Measurements from ENCODE around the gene CDK7.

Gene CDK7

DNA sequence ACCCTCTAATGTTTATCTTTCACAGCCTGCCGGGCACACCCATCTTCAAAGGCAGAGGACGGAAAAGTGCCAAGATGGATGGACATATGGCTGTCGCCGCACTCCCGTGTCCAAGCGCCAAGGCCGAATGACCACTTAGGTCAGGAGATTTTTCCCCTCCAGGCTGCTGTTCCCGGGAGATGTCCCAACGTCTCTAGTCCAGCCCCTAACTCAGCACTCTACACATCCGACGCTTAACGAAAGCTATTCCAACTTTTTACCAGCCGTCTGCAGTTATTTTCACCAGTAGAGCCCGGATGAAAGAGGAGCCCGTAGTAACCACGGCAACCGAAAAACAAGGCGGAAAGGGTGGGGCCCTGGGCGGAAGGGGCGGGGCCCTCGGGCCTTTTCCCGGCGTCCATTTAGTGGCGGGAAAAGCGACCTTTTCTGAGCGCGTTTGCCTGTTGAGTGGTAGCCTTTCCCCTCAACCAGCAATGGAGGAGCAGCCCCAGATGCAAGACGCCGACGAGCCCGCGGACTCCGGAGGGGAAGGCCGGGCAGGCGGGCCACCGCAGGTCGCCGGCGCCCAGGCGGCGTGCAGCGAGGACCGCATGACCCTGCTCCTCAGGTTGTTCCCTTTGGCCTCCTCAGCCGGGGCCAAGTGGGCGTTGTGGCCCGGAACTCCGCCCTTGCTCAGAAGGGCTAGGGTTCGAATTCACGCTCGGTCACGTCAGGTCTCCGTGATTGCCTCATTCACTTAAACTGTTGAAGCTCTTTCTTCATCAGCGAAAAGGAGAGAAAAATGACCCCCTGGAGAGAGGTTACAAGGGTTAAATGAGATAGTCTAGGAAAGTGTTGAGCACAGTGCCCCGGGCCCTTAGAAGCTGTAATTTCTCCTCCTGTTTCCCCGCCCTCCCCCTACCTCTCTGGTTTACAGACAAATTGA lies 45.3 kb upstream of the CDK7 start, which contains the start of gene CENPH (continued):
- TF ChIP-seq ZNF610 (tag by site-specific recombination; IDR thresholded peaks at IDR 0.05; ENCODE audit: borderline replicate concordance) (peak; percentile 63; the same call in 1 of the 2 replicates), ZNF266 (tag by site-specific recombination; IDR thresholded peaks at IDR 0.05; ENCODE audit: low read depth) (no peak), ZNF585B (tag by site-specific recombination; IDR thresholded peaks at IDR 0.05) (no peak), ZNF211 (tag by site-specific recombination; IDR thresholded peaks at IDR 0.05; ENCODE audit: low read depth) (no peak), SP3 (tag by site-specific recombination; IDR thresholded peaks at IDR 0.05) (peak; percentile 92), ZNF146 (tag by site-specific recombination; IDR thresholded peaks at IDR 0.05) (no peak), ZNF423 (tag by site-specific recombination; IDR thresholded peaks at IDR 0.05) (peak; percentile 27; the same call in 1 of the 2 replicates), ZNF214 (tag by site-specific recombination; IDR thresholded peaks at IDR 0.05; ENCODE audit: borderline replicate concordance) (no peak), MZF1 (tag by site-specific recombination; IDR thresholded peaks at IDR 0.05; ENCODE audit: borderline replicate concordance) (no peak), ZBTB20 (tag by site-specific recombination; IDR thresholded peaks at IDR 0.05) (peak; percentile 65; the same call in 1 of the 2 replicates), ZNF658 (tag by site-specific recombination; IDR thresholded peaks at IDR 0.05) (no peak), ZNF548 (tag by site-specific recombination; IDR thresholded peaks at IDR 0.05) (no peak), ZNF549 (tag by site-specific recombination; IDR thresholded peaks at IDR 0.05) (no peak), ZNF473 (tag by site-specific recombination; IDR thresholded peaks at IDR 0.05) (no peak), ZBTB1 (tag by site-specific recombination; IDR thresholded peaks at IDR 0.05) (no peak), ZNF140 (tag by site-specific recombination; IDR thresholded peaks at IDR 0.05) (no peak), IKZF3 (tag by site-specific recombination; IDR thresholded peaks at IDR 0.05) (peak; percentile 46; the same call in 1 of the 2 replicates), ZNF324 (tag by site-specific recombination; IDR thresholded peaks at IDR 0.05) (peak; percentile 21; the same call in 1 of the 2 replicates), ZNF561 (tag by site-specific recombination; IDR thresholded peaks at IDR 0.05; ENCODE audit: borderline replicate concordance) (peak; percentile 73), ZNF830 (tag by site-specific recombination; IDR thresholded peaks at IDR 0.05; ENCODE audit: low read depth) (no peak), SP7 (tag by site-specific recombination; IDR thresholded peaks at IDR 0.05) (peak; percentile 81), ZNF571 (tag by site-specific recombination; IDR thresholded peaks at IDR 0.05) (no peak), ZNF394 (tag by site-specific recombination; IDR thresholded peaks at IDR 0.05; ENCODE audit: borderline replicate concordance) (peak; percentile 54; the same call in 1 of the 2 replicates), ZNF521 (tag by site-specific recombination; IDR thresholded peaks at IDR 0.05) (no peak), PRDM1 (tag by site-specific recombination; IDR thresholded peaks at IDR 0.05) (peak; percentile 87), ZNF155 (tag by site-specific recombination; IDR thresholded peaks at IDR 0.05) (no peak)
- TF ChIP-seq, protein P1, sequence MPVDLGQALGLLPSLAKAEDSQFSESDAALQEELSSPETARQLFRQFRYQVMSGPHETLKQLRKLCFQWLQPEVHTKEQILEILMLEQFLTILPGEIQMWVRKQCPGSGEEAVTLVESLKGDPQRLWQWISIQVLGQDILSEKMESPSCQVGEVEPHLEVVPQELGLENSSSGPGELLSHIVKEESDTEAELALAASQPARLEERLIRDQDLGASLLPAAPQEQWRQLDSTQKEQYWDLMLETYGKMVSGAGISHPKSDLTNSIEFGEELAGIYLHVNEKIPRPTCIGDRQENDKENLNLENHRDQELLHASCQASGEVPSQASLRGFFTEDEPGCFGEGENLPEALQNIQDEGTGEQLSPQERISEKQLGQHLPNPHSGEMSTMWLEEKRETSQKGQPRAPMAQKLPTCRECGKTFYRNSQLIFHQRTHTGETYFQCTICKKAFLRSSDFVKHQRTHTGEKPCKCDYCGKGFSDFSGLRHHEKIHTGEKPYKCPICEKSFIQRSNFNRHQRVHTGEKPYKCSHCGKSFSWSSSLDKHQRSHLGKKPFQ (tag by site-specific recombination; IDR thresholded peaks at IDR 0.05) = no peak
- TF ChIP-seq, protein P2, sequence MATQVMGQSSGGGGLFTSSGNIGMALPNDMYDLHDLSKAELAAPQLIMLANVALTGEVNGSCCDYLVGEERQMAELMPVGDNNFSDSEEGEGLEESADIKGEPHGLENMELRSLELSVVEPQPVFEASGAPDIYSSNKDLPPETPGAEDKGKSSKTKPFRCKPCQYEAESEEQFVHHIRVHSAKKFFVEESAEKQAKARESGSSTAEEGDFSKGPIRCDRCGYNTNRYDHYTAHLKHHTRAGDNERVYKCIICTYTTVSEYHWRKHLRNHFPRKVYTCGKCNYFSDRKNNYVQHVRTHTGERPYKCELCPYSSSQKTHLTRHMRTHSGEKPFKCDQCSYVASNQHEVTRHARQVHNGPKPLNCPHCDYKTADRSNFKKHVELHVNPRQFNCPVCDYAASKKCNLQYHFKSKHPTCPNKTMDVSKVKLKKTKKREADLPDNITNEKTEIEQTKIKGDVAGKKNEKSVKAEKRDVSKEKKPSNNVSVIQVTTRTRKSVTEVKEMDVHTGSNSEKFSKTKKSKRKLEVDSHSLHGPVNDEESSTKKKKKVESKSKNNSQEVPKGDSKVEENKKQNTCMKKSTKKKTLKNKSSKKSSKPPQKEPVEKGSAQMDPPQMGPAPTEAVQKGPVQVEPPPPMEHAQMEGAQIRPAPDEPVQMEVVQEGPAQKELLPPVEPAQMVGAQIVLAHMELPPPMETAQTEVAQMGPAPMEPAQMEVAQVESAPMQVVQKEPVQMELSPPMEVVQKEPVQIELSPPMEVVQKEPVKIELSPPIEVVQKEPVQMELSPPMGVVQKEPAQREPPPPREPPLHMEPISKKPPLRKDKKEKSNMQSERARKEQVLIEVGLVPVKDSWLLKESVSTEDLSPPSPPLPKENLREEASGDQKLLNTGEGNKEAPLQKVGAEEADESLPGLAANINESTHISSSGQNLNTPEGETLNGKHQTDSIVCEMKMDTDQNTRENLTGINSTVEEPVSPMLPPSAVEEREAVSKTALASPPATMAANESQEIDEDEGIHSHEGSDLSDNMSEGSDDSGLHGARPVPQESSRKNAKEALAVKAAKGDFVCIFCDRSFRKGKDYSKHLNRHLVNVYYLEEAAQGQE (tag by site-specific recombination; IDR thresholded peaks at IDR 0.05) = peak; percentile 18
- TF ChIP-seq, protein P3, sequence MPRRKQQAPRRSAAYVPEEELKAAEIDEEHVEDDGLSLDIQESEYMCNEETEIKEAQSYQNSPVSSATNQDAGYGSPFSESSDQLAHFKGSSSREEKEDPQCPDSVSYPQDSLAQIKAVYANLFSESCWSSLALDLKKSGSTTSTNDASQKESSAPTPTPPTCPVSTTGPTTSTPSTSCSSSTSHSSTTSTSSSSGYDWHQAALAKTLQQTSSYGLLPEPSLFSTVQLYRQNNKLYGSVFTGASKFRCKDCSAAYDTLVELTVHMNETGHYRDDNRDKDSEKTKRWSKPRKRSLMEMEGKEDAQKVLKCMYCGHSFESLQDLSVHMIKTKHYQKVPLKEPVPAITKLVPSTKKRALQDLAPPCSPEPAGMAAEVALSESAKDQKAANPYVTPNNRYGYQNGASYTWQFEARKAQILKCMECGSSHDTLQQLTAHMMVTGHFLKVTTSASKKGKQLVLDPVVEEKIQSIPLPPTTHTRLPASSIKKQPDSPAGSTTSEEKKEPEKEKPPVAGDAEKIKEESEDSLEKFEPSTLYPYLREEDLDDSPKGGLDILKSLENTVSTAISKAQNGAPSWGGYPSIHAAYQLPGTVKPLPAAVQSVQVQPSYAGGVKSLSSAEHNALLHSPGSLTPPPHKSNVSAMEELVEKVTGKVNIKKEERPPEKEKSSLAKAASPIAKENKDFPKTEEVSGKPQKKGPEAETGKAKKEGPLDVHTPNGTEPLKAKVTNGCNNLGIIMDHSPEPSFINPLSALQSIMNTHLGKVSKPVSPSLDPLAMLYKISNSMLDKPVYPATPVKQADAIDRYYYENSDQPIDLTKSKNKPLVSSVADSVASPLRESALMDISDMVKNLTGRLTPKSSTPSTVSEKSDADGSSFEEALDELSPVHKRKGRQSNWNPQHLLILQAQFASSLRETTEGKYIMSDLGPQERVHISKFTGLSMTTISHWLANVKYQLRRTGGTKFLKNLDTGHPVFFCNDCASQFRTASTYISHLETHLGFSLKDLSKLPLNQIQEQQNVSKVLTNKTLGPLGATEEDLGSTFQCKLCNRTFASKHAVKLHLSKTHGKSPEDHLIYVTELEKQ (tag by site-specific recombination; IDR thresholded peaks at IDR 0.05; ENCODE audit: borderline replicate concordance) = no peak
- TF ChIP-seq, protein P4, sequence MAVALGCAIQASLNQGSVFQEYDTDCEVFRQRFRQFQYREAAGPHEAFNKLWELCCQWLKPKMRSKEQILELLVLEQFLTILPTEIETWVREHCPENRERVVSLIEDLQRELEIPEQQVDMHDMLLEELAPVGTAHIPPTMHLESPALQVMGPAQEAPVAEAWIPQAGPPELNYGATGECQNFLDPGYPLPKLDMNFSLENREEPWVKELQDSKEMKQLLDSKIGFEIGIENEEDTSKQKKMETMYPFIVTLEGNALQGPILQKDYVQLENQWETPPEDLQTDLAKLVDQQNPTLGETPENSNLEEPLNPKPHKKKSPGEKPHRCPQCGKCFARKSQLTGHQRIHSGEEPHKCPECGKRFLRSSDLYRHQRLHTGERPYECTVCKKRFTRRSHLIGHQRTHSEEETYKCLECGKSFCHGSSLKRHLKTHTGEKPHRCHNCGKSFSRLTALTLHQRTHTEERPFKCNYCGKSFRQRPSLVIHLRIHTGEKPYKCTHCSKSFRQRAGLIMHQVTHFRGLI (tag by site-specific recombination; IDR thresholded peaks at IDR 0.05) = 0 out of 2 replicates have a peak, but pooled peaks have one; percentile 21

All from HEK293 (cell line).